Stromal cell of bone marrow (primary cell): ENCODE measurements around the gene POLD1.

Source experiments
- DNase-seq: peaks from one replicate; pipeline ENCODE4 v3.0.0-alpha.2; 2012; ENCODE audit warnings: low read depth

POLD1 gene

GRCh38 chr19:50418176-50419021 lies 34.3 kb downstream of the POLD1 start, which contains the start of gene SPIB:
Gene SPIB (plus strand): TSS chr19:50418938. CDS start chr19:50418963, 25 bp downstream.
- no peak for DNase-seq

DNA sequence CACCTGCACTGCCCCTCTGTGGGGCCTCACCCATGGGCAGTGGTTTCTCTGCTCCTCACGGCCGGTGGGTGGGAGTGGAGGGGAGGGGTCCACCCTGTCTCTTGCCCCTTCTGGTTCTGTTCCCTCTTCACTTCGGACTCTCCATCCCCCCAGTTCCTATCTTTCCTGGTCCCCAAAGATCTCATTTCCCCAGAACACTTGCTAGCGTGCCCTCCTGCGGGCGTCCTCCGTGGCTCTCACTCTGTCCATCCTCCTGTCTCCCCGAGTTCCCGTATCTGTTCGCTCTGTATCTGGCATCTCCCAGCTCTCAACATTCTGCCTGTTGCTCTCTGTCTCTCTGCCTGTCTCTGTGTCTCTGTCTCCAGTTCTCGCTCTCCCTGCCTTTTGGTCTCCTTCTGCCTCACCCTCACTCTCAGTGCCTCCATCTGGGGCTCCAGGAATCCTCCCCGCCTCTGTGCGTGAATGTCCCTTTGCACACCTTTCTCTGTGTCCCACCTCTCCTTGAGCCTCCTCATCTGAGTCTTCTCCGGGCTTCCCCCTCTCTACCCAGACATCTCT lies 35.0 kb downstream of the POLD1 start:
- DNase-seq = no peak

- DNase-seq = no peak
Measured at GRCh38 chr19:50419580-50420035, 35.5 kb downstream of the POLD1 start.

GRCh38 chr19:50420127-50420526 lies 36.0 kb downstream of the POLD1 start:
- DNase-seq = no peak

- DNase-seq = no peak
Measured at GRCh38 chr19:50420808-50421207, 36.7 kb downstream of the POLD1 start.

DNA sequence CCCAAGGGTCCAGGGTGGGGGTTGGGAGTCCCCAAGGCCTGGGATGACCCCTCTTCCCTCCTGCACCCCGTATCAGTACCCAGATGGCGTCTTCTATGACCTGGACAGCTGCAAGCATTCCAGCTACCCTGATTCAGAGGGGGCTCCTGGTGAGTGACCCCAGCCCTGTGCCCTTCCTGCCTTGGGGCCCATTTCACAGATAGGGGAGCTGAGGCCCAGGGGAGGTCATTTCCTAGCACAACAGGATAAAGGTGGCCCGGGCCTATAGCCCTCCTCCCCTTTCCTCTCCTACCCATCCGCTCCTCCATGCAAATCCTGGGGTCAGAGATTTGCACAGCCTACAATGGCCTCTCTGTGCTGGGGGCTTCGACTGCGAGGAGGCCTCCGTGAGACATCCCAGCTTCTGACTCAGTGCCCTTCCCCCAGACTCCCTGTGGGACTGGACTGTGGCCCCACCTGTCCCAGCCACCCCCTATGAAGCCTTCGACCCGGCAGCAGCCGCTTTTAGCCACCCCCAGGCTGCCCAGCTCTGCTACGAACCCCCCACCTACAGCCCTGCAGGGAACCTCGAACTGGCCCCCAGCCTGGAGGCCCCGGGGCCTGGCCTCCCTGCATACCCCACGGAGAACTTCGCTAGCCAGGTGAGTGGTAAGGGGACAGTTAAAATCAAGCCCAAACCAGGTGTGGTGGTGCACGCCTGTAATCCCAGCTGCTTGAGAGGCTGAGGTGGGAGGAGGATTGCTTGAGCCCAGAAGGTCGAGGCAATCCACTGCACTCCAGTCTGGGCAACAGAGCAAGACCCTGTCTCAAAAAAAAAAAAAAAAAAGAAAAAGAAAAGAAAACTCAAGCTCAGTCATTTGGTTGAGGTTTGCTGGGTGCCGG lies 38.5 kb downstream of the POLD1 start:
- DNase-seq = no peak

GRCh38 chr19:50423279-50424113 lies 39.3 kb downstream of the POLD1 start:
- no peak for DNase-seq

DNA sequence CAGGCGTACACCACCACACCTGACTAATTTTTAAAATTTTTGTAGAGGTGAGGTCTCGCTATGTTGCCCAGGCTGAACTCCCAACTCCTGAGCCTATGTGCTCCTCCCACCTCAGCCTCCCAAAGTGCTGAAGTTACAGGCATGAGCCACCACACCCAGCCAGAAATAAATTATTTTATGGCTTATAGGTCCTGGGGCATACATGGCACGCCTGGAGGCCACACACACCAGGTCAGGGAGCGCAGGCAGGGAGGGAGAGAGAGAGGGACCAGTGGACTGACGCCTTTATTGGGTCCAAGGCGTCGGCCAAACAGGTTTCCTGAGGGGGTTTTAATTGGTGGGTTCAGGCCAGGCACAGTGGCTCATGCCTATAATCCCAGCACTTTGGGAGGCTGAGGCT lies 41.4 kb downstream of the POLD1 start:
- no peak for DNase-seq

- DNase-seq = no peak
Measured at GRCh38 chr19:50427318-50427925, 43.3 kb downstream of the POLD1 start.

DNA sequence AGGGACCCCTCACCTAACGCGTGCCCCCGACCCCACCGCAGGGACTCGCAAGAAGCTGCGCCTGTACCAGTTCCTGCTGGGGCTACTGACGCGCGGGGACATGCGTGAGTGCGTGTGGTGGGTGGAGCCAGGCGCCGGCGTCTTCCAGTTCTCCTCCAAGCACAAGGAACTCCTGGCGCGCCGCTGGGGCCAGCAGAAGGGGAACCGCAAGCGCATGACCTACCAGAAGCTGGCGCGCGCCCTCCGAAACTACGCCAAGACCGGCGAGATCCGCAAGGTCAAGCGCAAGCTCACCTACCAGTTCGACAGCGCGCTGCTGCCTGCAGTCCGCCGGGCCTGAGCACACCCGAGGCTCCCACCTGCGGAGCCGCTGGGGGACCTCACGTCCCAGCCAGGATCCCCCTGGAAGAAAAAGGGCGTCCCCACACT lies 43.9 kb downstream of the POLD1 start:
- DNase-seq = peak; percentile 54

DNA sequence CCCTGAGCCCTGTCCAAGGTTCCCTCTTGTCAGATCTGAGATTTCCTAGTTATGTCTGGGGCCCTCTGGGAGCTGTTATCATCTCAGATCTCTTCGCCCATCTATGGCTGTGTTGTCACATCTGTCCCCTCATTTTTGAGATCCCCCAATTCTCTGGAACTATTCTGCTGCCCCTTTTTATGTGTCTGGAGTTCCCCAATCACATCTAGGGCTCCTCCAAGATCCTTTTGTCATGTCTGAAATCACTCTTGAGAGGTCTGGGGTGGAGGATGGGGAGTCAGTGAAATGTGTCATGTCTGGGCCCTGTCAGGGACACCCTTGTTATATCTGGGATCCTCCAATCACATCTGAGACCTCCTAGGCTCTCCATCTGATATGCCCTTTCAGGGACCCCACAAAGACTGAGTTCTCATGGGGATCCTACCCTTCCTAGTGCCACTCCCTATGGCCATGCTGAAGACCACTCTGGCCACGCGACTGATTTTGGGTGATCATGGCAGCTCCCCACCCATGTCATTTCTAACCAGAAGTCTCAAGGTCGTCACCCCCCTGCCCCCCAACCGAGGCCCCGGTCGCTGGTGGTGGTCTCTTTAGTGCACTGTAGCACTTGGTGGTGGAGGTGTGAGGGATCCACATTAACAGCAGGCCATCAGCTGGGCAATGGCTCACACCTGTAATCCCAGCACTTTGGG lies 44.8 kb downstream of the POLD1 start:
- DNase-seq = no peak

DNA sequence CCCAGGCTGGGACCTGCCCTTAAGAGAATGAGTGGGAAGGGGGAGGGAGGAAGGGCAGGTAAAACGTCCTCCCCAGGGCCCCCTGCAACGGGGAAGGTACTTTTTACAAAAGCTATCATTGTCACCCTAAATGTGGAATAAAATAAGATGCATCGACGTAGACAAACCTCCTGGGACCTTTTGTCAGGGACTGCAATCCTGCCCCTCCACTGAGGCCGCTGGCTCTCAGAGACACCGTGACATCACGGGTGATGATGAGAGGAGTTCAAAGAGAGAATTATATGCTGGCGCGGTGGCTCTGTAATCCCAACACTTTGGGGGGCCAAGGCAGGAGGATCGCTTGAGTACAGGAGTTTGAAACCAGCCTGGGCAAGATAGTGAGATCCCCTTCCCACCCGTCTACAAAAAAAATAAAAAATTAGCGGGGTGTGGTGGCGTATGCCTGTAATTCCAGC lies 46.8 kb downstream of the POLD1 start:
- no peak for DNase-seq

- peak; percentile 27 for DNase-seq
Measured at GRCh38 chr19:50431343-50432220, 47.4 kb downstream of the POLD1 start.

GRCh38 chr19:50432221-50433028 lies 48.3 kb downstream of the POLD1 start, which contains the start of gene MYBPC2:
Gene MYBPC2 (plus strand): TSS chr19:50432892. CDS start chr19:50432954, 62 bp downstream.
- no peak for DNase-seq

- DNase-seq = no peak
Measured at GRCh38 chr19:50433201-50434180, 49.3 kb downstream of the POLD1 start.

GRCh38 chr19:50434525-50434924 lies 50.4 kb downstream of the POLD1 start:
- no peak for DNase-seq

GRCh38 chr19:50435221-50435620 lies 51.1 kb downstream of the POLD1 start:
- no peak for DNase-seq
